CD4-positive, alpha-beta T cell (primary cell): ENCODE measurements around the gene ONECUT3. TPM values are rescaled to one million over a fixed set of nuclear protein-coding genes. Genes with fewer than 3 reads are reported as not detected.

ENCODE experiments used
- ATAC-seq: fragments of 200-7000 bp; cut with Tn5 transposase; one replicate; pipeline ENCODE4 v1.10.0; 2022; ENCODE audit warnings: mild to moderate bottlenecking; ENCODE audit not compliant: poor library complexity
- CTCF ChIA-PET: fragments of 350-600 bp; sonication (Branson Sonifier 250); formaldehyde crosslinking; loops from one replicate; lab custom pipeline; 2021; ENCODE audit warnings: antibody characterized with exemption, inconsistent platforms; lab: Charles Lee
- POLR2A ChIA-PET: fragments of 350-600 bp; sonication (Branson Sonifier 250); formaldehyde crosslinking; loops from one replicate; lab custom pipeline; 2021; ENCODE audit warnings: antibody characterized with exemption, inconsistent platforms; lab: Charles Lee
- DNase-seq, 14 experiments: peaks; one replicate each; pipeline ENCODE4 v3.0.0-alpha.2; 2013 to 2020; ENCODE audit warnings: mixed read lengths in 2 of 14
- H3K27ac ChIP-seq, 2 donors: one replicate each; pipeline versions ENCODE4 v1.5.1 to v1.7.0; 2013; ENCODE audit warnings: low read length in 2 of 2, low read depth in 1 of 2, mild to moderate bottlenecking in 1 of 2
- H3K27me3 ChIP-seq, 2 experiments: 1 replicate in 1 of 2; 2 replicates in 1 of 2; pipeline versions ENCODE4 v1.6.1 to v1.7.0; 2013; ENCODE audit warnings: low read length in 2 of 2, control low read depth in 1 of 2, mild to moderate bottlenecking in 1 of 2, moderate library complexity in 1 of 2; ENCODE audit not compliant: insufficient read depth in 2 of 2, control insufficient read depth in 1 of 2
- H3K36me3 ChIP-seq: one replicate; pipeline ENCODE4 v1.6.1; 2013; ENCODE audit warnings: low read length, control low read depth; ENCODE audit not compliant: insufficient read depth
- H3K4me1 ChIP-seq: one replicate; pipeline ENCODE4 v1.6.1; 2013; ENCODE audit warnings: low read length, control low read depth; ENCODE audit not compliant: insufficient read depth
- H3K4me3 ChIP-seq: one replicate; pipeline ENCODE4 v1.5.1; 2013; ENCODE audit warnings: mild to moderate bottlenecking, low read length, moderate library complexity
- H3K9me3 ChIP-seq, 2 experiments: 1 replicate in 1 of 2; 2 replicates in 1 of 2; pipeline versions ENCODE4 v1.6.1 to v1.7.0; 2013; ENCODE audit warnings: low read length in 2 of 2, mild to moderate bottlenecking in 2 of 2, control low read depth in 1 of 2, moderate library complexity in 1 of 2; ENCODE audit not compliant: control insufficient read depth in 1 of 2, insufficient read depth in 1 of 2
- H3K27ac Mint-ChIP-seq: one replicate; pipeline ENCODE4 v1.8.0; 2020; ENCODE audit warnings: mixed read lengths
- H3K27me3 Mint-ChIP-seq: one replicate; pipeline ENCODE4 v1.8.0; 2021; ENCODE audit warnings: mixed read lengths
- H3K36me3 Mint-ChIP-seq: one replicate; pipeline ENCODE4 v1.8.0; 2021; ENCODE audit warnings: low read depth, mixed read lengths
- H3K4me1 Mint-ChIP-seq: one replicate; pipeline ENCODE4 v1.8.0; 2021; ENCODE audit warnings: low read depth, mixed read lengths
- H3K4me3 Mint-ChIP-seq: one replicate; pipeline ENCODE4 v1.8.0; 2020; ENCODE audit warnings: mild to moderate bottlenecking, mixed read lengths
- H3K9me3 Mint-ChIP-seq: one replicate; pipeline ENCODE4 v1.8.0; 2020; ENCODE audit warnings: mixed read lengths
- intact Hi-C, 2 experiments: fragments of 100-400 bp; cut with DNase I in 1 of 2; cut with micrococcal nuclease in 1 of 2; formaldehyde crosslinking; loops; one replicate each; pipeline versions ENCODE4 v1.15.1 to v1.9.0; 2023 to 2025; cut with DNase I, micrococcal nuclease
- total RNA-seq, 174 experiments: library from RNA in 2 of 174; stranded (reverse) in 2 of 174; gene quantifications; one replicate each; pipeline ENCODE4 v1.2.3 and lab custom pipeline; 2021 to 2026
- TF ChIP-seq, protein P1 (sequence below): fragments of 200-600 bp; IDR thresholded peaks from one replicate; pipeline ENCODE4 v1.8.0; 2022; ENCODE audit warnings: antibody characterized with exemption, mild to moderate bottlenecking

The ONECUT3 gene
- total RNA-seq, 2 experiments from 2014 or later = not detected

DNA sequence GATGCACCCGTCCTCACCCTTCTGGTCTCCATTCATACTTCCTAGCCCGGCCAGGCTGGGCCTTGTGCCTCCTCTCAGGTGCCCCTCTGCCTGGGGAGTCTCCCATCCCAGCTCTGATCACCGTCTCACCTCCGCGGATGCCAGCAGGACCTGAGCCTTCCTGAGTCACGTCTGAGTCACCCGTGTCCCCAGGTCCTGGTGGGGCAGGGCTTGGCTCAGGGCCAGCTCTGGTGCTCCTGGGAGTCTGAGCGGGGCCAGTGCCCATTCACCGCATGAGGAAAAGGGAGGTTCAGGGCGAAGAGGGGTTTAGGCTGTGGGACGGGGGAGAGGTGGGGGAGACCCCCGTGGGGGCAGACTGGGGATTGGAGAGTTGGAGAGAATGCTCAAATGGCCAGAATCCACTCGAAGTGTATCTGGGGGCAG is 58.2 kb downstream of the ONECUT3 start:
- H3K36me3 Mint-ChIP-seq = peaks cover 18% of the 10 kb centered on the region
- intact Hi-C loops = loop anchor here in 1 of 2 experiments (5.0 kb wide), 2 partner anchors 204 to 264 kb away; partner anchors contain the start of gene UQCR11
- peak overlapping the region; percentile 81 for H3K4me3 ChIP-seq

DNA sequence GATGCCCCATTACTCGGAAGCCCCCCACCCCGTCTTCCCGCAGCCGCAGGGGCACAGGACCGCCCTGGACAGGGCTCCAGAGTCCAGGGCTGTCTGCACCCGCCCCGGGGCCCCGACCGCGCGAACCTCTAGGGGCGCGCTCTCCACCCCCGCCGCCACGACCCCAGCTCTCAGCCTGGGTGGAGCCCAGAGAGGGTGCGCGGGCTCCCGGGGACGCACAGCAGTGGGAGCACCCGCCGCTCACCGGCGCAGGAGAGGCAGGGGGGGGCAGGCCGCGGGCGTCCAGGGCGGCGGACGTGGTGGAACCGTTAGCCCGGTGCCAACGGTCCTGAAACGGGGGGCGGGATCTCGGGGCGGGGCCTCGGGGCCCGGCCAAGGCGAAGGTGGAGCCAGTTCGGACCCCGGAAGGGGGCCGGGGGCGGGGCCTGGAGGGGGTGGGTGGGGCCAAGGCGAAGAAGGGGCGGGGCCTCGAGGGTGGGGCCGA is 58.7 kb downstream of the ONECUT3 start, which contains the start of gene ATP8B3:
ATP8B3 (minus strand) TSS at position 335 of the 484 bp plus-strand sequence. CDS start 540 bp downstream, outside the sequence.
- Histone ChIP-seq H3K4me1 (peaks cover 22% of the 10 kb centered on the region), H3K36me3 (peaks cover 16% of the 10 kb centered on the region), H3K9me3 (no peaks in the 10 kb centered on the region), H3K27me3 (no peaks in the 10 kb centered on the region), H3K4me3 (peak within 1 kb of the TSS; percentile 81), H3K27ac (peak within 1 kb of the TSS in 1 of 2 donors; percentile 34)
- peak within 1 kb of the TSS; percentile 87 for H3K27ac Mint-ChIP-seq
- POLR2A ChIA-PET = no interaction called here
- peaks cover 22% of the 10 kb centered on the region for H3K36me3 Mint-ChIP-seq
- TF ChIP-seq, protein P1, sequence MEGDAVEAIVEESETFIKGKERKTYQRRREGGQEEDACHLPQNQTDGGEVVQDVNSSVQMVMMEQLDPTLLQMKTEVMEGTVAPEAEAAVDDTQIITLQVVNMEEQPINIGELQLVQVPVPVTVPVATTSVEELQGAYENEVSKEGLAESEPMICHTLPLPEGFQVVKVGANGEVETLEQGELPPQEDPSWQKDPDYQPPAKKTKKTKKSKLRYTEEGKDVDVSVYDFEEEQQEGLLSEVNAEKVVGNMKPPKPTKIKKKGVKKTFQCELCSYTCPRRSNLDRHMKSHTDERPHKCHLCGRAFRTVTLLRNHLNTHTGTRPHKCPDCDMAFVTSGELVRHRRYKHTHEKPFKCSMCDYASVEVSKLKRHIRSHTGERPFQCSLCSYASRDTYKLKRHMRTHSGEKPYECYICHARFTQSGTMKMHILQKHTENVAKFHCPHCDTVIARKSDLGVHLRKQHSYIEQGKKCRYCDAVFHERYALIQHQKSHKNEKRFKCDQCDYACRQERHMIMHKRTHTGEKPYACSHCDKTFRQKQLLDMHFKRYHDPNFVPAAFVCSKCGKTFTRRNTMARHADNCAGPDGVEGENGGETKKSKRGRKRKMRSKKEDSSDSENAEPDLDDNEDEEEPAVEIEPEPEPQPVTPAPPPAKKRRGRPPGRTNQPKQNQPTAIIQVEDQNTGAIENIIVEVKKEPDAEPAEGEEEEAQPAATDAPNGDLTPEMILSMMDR = no peak
- DNase-seq (peak in 8 of 14 experiments; percentile 55 to 85 (median 70)), ATAC-seq (peak; percentile 69)
- no peaks in the 10 kb centered on the region for H3K9me3 Mint-ChIP-seq
- no peaks in the 10 kb centered on the region for H3K27me3 Mint-ChIP-seq
- intact Hi-C loops = loop anchor here (1.0 to 5.0 kb wide), 4 partner anchors 23 to 265 kb away; partner anchors contain the start of genes MBD3 (in 1 of the 2) and UQCR11 (in 1 of the 2)
- peak within 1 kb of the TSS; percentile 96 for H3K4me3 Mint-ChIP-seq
- H3K4me1 Mint-ChIP-seq = peaks cover 11% of the 10 kb centered on the region
- CTCF ChIA-PET = interaction anchor here (0.9 kb wide), 1 partner anchor 14 kb away, joined by 4 read pairs; no protein-coding TSS in a partner anchor

More for the DNA sequence above, 58.2 kb downstream of the ONECUT3 start:
- Histone ChIP-seq H3K36me3 (peaks cover 12% of the 10 kb centered on the region), H3K4me1 (peaks cover 22% of the 10 kb centered on the region), H3K27me3 (no peaks in the 10 kb centered on the region), H3K27ac (peak overlapping the region in 1 of 2 donors; percentile 24), H3K9me3 (no peaks in the 10 kb centered on the region)
- DNase-seq = peak in 12 of 14 experiments; percentile 17 to 75 (median 42)
- peaks cover 11% of the 10 kb centered on the region for H3K4me1 Mint-ChIP-seq
- peak overlapping the region; percentile 53 for H3K27ac Mint-ChIP-seq
- POLR2A ChIA-PET = no interaction called here
- ATAC-seq = no peak
- TF ChIP-seq, protein P1 = no peak
- H3K4me3 Mint-ChIP-seq = peak overlapping the region; percentile 79
- H3K27me3 Mint-ChIP-seq = no peaks in the 10 kb centered on the region
- CTCF ChIA-PET = interaction anchor here (0.9 kb wide), 1 partner anchor 15 kb away, joined by 4 read pairs; no protein-coding TSS in a partner anchor
- no peaks in the 10 kb centered on the region for H3K9me3 Mint-ChIP-seq

DNA sequence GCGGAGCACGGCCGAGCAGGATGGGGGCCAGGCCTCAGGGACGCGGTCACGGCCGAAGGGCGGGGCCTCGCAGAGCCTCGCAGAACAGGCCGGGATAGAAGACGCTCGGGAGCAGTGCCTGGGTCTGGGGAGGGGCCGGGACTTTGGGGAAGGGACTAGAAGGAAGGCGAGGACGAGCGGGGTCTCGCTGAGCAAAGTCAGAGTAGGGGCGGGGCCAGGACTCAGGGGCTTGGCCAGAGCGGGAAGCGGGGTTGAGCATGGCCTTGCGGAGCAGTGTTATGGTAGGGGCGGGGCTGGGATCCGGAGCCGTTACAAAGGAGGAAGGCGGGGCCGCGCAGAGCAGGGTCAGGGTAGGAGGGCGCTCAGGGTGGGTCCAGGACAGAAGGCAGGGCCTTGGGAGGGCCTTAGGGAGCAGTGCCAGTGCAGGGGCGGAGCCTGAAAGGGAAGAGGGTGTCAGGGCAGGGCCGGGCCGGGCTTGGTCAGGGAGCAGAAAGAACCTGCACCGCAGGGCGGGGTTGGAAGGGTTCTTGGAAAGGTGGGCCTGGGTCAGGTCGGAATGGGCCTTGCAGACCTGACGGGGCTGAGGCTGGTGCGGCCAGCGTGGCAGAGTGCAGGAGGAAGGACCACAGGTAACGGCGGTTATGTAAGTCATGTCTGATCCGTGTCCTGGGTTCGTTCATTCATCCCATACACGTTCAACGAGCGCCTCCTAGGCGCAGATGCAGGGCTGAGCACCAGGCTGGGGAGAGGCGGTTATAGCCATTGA is 59.3 kb downstream of the ONECUT3 start:
- Histone ChIP-seq H3K36me3 (peaks cover 22% of the 10 kb centered on the region), H3K9me3 (no peaks in the 10 kb centered on the region), H3K27ac (peak overlapping the region in 1 of 2 donors; percentile 34), H3K27me3 (no peaks in the 10 kb centered on the region), H3K4me3 (peak overlapping the region; percentile 81), H3K4me1 (peaks cover 22% of the 10 kb centered on the region)
- POLR2A ChIA-PET = no interaction called here
- intact Hi-C loops = loop anchor here (1.0 to 5.0 kb wide), 4 partner anchors 23 to 265 kb away; partner anchors contain the start of genes MBD3 (in 1 of the 2) and UQCR11 (in 1 of the 2)
- Mint-ChIP-seq H3K27me3 (no peaks in the 10 kb centered on the region), H3K4me3 (peak overlapping the region; percentile 96), H3K4me1 (peaks cover 11% of the 10 kb centered on the region), H3K36me3 (peaks cover 28% of the 10 kb centered on the region), H3K9me3 (no peaks in the 10 kb centered on the region), H3K27ac (peak overlapping the region; percentile 87)
- CTCF ChIA-PET = interaction anchor here (0.9 kb wide), 1 partner anchor 14 kb away, joined by 4 read pairs; no protein-coding TSS in a partner anchor
- TF ChIP-seq, protein P1 = peak; percentile 58
- DNase-seq (peak; percentile 70 to 93 (median 78)), ATAC-seq (peak; percentile 70)
